Measurements from ENCODE around the gene MTFP1.
A peak's percentile ranks its signal among the peaks of the same experiment; 100 is the strongest.

The MTFP1 gene

DNA sequence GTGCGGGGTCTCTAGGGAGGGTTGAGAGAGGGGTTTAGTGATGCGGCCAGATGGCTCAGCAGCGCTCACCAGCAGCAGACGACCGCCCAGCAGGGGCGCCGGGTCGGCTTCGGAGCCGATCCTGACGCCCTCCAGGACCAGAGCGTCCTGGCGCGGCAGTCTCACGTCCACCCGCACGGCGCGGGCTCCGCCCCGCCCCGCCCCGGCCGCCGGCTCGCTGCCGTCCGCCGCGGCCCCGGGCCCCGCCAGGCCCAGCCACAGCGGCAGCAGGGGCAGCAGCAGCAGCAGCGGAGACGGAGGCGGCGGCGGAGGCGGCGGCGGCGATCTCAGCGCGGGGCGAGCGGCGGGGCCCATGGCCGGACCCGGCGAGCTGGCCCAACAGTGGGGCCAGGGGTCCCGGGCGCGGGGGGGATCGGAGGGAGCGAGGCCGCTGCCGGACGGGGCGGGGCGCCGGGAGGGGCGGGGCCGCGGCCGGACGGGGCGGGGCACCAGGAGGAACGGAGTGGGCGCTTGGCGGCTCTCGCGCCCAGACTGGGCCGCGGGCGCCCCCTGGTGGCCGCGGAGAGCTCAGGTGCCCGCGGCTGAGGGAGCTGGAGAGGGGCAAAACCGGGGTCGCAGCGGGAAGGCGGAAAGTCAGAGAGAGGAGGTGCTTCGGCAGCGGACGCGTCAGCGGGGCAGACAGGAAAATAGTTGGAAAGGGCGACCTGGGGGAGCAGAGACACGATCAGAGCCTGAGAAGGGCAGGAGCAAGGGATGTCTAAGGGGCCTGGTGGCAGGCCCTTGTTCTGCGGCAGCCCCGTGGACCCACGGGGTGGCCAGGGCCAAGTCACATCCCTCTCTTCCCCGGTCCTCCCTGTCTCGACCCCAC is 38.4 kb upstream of the MTFP1 start, which contains the start of gene RNF215:
Gene RNF215, minus strand, starts transcription at position 452 of the 868 bp plus-strand sequence. Its CDS starts 98 bp downstream, at position 354.
- peak; percentile 27 for DNase-seq (ENCODE audit: low read depth)
- H3K4me3 ChIP-seq (ENCODE audit: low read depth, low read length): peak within 1 kb of the TSS; percentile 56
- TF ChIP-seq CTCF (IDR thresholded peaks at IDR 0.05; ENCODE audit: low read depth, low read length, missing control alignments): peak; percentile 80

- peak; percentile 87 for TF ChIP-seq CTCF (IDR thresholded peaks at IDR 0.05; ENCODE audit: low read depth, low read length, missing control alignments)
- peak; percentile 55 for DNase-seq (ENCODE audit: low read depth)
- no peak overlapping the region for H3K4me3 ChIP-seq (ENCODE audit: low read depth, low read length)
Observed at GRCh38 chr22:30390974-30391691, 34.4 kb upstream of the MTFP1 start.

- no peak overlapping the region for H3K4me3 ChIP-seq (ENCODE audit: low read depth, low read length)
- TF ChIP-seq CTCF (IDR thresholded peaks at IDR 0.05; ENCODE audit: low read depth, low read length, missing control alignments): no peak
- peak; percentile 19 for DNase-seq (ENCODE audit: low read depth)
Observed at GRCh38 chr22:30392661-30393321, 32.8 kb upstream of the MTFP1 start.

- no peak for DNase-seq (ENCODE audit: low read depth)
- no peak for TF ChIP-seq CTCF (IDR thresholded peaks at IDR 0.05; ENCODE audit: low read depth, low read length, missing control alignments)
- H3K4me3 ChIP-seq (ENCODE audit: low read depth, low read length): no peak overlapping the region
Observed at GRCh38 chr22:30393322-30393680, 32.3 kb upstream of the MTFP1 start.

DNA sequence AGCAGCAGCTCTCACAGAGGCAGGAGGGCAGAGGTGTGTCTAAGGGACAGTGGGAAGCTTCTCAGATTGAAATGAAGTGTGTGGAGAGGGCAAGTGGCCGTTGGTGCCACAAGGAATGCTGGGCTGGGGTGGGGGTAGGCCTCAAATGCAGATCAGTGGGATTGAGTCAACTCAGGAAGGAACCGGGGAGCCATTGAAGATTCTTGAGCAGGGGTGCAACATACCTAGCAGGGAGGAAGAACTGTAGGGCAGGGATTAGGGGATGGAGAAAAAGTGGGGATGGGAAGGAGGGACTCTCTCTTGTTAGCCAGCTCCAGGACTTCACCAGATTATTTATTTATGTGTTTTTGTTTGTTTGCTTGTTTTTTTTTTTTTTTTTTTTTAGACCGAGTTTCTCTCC is 31.7 kb upstream of the MTFP1 start:
- TF ChIP-seq CTCF (IDR thresholded peaks at IDR 0.05; ENCODE audit: low read depth, low read length, missing control alignments): no peak
- DNase-seq (ENCODE audit: low read depth): no peak
- no peak overlapping the region for H3K4me3 ChIP-seq (ENCODE audit: low read depth, low read length)

- H3K4me3 ChIP-seq (ENCODE audit: low read depth, low read length): peak within 1 kb of the TSS; percentile 47
- TF ChIP-seq CTCF (IDR thresholded peaks at IDR 0.05; ENCODE audit: low read depth, low read length, missing control alignments): no peak
- DNase-seq (ENCODE audit: low read depth): no peak
Observed at GRCh38 chr22:30396871-30397655, 28.5 kb upstream of the MTFP1 start, which contains the start of gene SEC14L2. SEC14L2 (plus strand) TSS chr22:30397018; CDS start chr22:30397117, 99 bp downstream.

Data from GM12864 (cell line).